NCI-H2171 treated with DMSO at 0.1 percent for 48 hours (cell line): Measurements from ENCODE around the gene PKP3.
A peak's percentile ranks its signal among the peaks of the same experiment; 100 is the strongest.
"Not testable (repeated sequence)": the region's sequence is repeated elsewhere in the genome, so short reads cannot be mapped to it uniquely, and the experiment has no call there.

Source experiments
- DNase-seq: peaks from one replicate; lab custom pipeline; 2025; lab: John Stamatoyannopoulos, UW

Gene PKP3

DNA sequence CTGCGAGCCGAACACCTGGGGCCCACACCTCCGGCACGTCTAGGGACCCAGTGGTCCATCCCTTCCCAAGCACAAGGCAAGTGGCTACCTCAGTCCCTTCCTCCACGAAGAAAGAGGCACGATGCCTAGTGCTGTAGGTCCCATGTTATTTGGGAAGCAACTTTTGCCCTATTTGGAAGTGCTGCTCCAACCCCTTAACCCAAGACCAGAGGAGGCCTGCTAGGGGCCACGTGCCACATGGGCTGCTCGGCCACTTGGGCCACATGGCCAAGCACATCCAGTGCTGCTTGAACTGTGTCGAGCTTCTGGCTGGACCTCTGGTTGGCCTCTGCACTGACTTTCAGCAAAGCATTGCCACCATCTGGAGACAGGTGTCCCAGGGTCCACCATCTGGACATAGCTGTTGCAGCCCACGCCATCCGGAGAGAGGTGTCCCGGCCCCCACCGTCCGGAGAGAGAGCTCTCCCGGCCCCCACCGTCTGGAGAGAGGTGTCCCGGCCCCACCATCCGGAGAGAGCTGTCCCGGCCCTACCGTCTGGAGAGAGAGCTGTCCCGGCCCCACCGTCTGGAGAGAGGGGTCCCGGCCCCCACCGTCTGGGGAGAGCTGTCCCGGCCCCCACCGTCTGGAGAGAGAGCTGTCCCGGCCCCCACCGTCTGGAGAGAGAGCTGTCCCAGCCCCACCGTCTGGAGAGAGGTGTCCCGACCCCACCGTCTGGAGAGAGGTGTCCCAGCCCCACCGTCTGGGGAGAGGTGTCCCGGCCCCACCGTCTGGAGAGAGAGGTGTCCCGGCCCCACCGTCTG, 31.2 kb upstream of the PKP3 start:
- DNase-seq = no peak

DNA sequence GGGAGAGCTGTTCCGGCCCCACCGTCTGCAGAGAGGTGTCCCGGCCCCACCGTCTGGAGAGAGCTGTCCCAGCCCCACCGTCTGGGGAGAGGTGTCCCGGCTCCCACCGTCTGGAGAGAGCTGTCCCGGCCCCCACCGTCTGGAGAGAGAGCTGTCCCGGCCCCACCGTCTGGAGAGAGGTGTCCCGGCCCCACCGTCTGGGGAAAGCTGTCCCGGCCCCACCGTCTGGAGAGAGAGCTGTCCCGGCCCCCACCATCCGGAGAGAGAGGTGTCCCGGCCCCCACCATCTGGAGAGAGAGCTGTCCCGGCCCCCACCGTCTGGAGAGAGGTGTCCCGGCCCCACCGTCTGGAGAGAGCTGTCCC, 30.6 kb upstream of the PKP3 start:
- DNase-seq = not testable (repeated sequence)

DNA sequence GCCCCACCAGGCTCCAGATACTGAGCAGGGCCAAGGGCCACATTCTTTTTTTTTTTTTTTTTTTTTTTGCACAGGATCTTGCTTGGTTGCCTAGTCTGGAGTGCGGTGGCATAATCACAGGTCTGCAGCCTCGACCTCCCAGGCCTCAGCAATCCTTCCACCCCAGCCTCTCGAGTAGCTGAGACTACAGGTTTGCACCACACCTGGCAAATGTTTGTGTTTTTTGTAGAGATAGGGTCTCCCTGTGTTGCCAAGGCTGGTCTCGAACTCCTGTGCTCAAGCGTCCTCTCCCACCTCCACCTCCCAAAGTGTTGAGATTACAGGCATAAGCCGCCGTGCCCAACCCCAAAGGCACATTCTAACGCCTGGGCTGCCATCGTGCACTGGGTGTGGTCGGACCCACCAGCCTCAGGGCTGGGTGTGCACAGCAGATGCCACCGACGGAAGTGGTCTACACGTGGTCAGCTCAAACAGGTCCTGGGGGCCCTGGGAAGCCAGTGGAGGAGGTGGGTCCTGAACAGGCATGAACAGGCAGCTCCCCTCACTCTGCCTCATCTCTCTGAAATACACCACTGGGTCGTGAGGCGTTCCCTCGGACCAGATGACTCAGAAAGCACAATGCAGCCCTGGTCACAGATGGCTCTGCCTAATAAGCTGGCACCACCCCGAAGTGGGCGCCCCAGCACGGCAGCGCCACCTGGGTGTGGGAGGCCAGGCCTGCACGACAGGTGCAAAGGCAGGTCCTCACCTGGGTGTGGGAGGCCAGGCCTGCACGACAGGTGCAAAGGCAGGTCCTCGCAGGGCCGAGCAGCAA, 29.9 kb upstream of the PKP3 start:
- peak; percentile 70 for DNase-seq

DNA sequence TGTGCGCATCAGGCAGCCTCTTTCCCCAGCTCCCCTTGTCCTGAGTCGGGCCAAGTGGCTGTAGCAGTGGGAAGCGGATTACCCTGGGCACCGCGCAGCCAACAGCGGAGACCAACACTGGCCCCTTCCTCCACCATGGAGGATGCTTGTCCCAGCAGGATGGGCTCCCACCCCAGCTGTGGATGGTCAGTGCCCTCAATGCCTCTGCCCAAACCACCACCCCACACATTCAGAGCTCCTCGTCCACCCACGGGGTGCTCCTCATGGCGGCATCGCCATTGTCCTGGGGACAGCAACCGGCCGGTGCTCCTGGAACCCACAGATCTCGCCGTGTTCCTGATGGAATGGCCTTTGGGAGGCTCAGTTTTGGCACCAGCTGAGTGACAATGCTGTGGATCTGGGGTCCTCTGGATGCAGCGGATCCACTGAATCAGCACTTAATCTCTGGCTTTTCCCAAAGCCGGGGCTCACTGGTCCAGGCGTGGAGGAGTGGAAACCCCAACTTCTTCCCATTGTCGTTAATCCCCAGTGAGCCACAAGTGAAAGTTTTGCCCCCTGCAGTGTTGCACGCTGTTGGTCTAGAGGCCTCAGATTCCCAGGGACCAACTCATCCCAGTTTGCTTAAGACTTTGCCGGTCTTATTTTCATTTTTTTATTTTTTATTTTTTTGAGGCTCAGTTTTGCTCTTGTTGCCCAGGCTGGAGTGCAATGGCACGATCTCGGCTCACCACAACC, 28.9 kb upstream of the PKP3 start:
- no peak for DNase-seq

DNA sequence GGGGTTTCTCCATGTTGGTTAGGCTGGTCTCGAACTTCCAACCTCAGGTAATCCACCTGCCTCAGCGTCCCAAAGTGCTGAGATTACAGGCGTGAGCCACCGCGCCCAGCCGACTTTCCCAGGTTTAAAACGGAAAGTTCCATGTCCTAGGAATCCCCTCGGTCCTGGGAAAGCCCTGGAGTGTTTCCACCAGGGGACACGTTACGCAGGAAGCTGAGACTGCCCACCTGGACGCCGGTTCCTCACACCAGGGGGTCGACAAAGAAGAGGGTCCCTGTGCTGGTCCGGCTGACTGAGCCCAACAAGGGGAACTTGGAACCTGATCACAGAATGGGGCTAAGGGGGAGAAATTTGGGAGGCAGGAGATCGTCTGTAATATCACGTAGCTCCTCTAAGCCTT, 28.2 kb upstream of the PKP3 start:
- no peak for DNase-seq

DNA sequence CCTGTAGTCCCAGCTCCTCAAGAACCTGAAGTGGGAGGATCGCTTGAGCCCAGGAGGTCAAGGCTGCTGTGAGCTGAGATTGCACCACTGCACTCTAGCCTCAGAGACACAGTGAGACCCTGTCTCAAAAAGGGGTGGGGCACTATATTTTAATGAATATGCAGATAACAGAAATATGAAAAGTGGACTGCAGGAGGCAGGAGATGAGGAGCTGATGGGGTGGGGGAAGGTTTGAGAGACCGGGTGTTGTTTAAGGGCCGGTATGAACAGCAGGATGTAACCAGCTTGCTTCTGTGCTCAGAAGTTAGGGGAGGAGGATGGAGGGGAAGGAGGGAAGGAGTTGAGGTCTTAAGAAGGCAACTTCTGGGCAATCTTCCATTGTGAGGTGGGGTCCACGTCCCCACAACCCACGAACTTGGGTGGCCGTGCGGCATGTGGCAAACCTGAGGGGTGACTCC, 26.0 kb upstream of the PKP3 start:
- no peak for DNase-seq

DNA sequence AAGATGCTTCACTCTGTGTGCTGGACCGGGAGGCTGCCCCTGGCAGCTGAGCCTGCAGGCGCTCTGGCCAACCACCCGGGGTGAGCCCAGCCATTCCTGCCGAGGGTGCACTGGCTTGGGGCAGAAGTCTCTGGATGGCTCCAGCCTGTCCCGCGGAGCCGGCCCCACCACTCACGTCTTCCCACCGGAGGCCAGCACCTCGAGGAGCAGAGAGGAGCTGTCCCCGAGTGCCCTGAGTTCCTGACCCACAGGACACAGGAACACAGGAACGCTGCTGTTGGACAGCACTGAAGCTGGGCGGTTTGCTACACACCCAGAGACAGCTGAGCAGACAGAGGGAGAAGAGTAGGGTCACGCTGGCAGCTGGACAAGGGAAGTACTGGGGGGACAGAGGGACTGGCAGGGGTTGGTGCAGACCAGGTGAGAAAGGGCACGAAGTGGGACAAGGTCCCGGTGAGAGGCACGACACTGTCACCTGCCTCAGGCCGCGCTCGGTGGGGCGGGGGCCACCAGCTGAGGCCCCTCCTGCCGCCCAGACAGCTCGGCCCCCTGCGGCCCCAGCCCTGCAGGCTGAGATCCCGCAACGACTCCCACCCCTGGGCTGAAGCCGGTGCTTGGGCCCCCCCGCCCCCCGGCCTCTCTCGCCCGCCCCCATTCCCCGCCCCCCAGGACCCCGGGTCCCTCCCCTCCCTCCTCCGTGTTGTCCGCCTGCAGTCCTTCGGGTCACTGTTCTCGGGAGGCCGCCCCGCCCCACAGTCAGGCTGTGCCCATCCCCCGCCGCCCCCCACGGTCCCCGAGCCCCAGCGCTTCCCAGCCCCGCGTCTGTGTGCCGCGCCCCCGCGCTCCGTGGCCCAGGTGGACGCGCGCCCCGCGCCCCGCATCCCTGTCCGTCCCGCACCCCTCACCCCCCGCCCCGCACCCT, 25.3 kb upstream of the PKP3 start:
- DNase-seq = no peak

DNA sequence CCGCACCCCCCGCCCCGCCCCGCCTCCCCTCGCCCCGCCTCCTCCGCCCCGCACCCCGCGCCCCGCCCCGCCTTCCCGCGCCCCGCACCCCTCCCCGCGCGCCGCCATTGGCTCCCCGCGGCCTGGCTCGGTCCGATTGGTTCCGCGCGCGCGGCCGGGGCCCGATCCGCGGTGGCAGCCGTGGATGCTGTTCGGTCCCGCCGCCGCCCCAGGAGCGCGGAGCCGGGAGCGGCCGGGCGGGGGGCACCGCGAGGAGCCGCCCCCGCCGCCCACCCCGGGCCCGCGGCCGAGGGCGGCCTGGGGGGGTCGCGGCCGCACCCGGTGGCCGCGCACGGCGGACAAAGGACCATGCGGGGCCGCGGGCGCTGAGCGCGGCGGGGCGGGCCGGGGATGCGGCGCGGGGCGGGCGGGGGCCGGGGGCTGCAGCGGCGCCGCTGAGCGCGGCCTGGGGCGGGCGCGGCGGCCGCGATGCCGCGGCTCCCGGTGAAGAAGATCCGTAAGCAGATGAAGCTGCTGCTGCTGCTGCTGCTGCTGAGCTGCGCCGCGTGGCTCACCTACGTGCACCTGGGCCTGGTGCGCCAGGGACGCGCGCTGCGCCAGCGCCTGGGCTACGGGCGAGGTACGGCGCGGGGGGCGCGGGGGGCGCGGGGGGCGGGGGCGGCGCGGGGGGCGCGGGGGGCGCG, 24.5 kb upstream of the PKP3 start, which contains the start of gene B4GALNT4:
TSS of gene B4GALNT4 (plus strand) at position 164 of the 683 bp plus-strand sequence. CDS start at position 469, 305 bp downstream.
- DNase-seq = peak; percentile 11

DNA sequence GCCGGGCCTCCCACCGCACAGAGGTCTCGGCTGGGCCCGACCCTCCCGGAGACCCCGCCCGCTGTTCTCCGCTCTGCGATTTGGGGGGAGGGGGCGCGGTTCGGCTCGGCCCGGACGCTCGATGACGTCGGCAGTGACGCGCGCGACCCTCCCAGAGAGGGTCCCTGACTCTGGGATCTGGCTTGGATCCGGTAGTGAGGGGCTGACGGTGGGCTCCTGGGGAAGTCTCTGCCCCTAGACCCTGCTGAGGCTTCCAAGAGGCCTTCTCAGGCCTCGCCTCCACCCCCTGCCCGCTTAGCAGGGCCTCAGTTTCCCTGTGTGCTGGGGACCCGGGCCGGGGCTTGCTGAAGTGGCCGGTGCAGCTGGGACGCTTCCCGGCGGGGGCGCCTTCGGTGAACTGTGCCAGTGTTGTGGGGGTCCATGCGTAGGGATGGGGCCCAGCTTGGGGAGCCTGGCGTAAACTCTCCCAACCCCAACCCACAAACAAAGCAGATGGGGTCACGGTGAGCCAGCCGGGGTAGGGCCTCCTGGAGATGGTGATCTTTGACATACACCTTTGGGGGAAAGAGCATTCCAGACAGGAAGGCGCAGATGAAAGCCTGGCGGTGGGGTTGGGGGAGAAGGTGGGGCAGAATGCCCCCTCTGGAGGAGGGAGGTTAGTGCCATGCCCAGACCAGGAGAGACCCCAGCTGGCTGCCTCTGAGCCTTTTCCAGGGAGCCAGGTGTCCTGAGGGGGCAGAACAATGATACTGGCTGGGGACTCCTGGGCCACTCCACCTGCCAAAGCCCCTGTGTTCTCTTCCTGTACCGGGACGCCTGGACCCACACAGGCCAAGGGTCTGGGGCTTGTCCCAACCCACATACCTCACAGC, 23.7 kb upstream of the PKP3 start:
- peak; percentile 11 for DNase-seq

DNA sequence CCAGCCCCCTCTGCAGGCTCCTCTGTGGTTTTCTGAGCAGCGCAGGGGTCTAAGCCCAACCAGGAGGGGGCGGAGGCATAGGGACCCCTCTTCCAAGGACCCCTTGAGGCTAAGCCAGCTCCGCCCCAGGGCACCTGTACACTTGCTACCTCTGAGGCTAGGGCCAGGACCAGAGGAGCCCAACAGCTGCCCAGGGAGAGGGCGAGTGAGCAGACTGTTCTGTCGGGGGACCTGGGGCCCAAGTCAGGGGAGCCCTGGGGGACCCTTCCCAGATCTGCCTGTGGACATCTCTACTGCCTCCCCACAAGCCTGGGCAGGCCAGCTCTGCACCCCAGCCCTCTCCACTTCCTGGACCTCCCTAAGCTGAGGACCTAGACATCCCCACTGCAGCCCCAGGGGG, 23.0 kb upstream of the PKP3 start:
- DNase-seq = no peak

DNA sequence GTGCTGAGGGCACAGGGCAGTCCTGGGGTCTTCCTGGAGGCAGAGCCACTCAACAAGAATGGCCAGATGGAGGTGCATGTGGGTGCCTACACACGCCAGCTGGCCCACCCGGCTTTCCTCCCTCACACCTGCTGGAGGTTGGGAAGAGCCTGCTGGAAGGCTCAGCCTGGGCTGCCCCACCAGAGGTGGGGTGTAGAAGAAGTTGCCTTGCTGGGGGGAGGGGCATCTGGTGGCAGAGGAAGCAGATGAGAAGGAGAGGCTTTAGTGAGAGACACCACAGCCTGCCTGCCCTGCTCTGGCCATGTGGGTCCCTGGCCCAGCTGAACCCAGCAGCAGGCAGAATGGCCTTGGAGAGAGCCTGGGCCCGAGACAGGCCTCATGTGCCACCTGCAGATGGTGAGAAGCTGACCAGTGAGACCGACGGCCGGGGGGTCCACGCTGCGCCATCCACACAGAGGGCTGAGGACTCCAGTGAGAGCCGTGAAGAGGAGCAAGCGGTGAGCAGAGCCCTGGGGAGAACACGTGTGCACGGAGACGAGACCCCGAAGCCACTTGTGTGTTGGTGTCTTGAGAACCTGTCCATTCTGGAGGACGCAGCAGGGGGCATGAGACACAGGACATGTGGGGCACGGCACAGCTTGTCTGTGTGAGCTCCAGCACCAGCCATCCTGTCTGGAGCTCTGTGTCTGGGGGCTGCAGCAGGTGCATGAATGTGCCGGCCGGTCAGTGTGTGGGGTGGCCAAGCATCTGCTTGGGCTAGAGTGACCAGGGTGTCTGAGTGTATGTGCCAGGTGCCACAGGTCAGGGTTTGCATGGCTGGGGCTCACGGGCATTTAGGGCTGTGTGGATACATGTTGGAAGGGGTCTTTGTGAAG, 22.1 kb upstream of the PKP3 start:
- peak; percentile 48 for DNase-seq

DNA sequence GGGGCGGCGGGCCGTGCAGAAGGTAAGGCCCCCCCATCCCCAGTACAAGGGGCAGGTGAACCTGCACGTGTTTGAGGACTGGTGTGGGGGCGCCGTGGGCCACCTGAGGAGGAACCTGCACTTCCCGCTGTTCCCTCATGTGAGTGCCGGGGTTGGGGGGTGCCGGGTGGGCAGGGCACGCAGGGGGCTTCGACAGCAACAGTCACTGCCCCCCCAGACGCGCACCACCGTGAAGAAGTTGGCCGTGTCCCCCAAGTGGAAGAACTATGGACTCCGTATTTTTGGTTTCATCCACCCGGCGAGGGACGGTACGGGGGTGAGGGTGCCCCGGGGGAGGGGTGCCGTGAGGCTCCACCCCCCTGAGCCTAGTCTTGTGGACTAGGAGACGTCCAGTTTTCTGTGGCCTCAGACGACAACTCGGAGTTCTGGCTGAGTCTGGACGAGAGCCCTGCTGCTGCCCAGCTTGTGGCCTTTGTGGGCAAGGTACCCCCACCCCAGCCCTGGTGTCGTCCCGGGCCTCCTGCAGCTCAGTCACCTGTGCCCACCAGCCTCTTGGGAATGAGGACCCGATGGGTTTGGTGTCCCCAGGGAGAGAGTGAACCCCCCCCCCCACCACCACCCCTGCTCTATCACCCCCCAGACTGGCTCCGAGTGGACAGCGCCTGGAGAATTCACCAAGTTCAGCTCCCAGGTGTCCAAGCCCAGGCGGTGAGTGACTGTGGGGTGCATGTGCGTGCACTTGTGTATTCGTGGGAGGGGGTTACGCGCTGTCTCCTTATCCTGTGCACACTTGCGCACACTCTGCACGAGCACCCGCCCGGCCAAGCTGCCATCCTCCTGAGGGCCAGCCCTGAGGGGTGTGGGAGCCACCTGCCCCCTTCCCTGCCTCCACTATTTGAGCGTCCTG, 20.9 kb upstream of the PKP3 start:
- no peak for DNase-seq

DNA sequence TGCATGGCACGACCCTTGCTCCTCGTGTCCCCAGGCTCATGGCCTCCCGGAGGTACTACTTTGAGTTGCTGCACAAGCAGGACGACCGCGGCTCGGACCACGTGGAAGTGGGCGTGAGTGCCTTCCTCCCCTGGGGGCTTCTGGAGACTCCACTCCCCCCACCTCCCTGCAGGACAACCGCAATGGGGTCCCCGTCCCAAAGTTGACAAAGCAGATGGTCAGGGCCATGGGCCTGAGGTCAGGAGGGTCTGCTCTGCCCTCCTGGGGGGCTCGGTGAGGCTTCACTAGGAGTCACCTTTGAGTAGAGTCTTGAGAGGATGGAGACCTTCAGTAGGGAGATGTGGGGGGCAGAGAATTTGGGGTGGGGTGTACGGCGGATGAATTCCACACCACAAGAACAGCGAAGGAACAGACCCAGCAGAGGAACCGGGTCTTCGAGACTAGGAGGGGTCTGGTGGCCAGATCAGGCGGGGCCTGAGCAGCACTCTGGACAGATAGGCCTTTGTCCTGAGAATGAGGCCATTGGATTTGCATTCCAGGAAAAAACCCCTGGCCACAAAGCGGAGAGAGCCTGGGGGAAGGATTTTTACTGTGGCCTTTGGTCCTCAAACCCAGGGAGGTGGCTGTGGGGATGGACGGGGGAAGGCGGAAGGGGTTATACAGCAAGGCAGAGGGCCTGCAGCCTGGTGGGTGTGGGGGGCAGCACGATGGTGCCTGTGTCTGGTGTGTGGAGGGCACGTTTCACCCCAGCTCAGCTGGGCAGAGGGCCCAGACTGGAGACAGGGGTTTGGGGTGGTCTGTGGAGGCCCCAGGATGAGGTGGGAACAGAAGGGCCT, 20.1 kb upstream of the PKP3 start:
- no peak for DNase-seq

DNA sequence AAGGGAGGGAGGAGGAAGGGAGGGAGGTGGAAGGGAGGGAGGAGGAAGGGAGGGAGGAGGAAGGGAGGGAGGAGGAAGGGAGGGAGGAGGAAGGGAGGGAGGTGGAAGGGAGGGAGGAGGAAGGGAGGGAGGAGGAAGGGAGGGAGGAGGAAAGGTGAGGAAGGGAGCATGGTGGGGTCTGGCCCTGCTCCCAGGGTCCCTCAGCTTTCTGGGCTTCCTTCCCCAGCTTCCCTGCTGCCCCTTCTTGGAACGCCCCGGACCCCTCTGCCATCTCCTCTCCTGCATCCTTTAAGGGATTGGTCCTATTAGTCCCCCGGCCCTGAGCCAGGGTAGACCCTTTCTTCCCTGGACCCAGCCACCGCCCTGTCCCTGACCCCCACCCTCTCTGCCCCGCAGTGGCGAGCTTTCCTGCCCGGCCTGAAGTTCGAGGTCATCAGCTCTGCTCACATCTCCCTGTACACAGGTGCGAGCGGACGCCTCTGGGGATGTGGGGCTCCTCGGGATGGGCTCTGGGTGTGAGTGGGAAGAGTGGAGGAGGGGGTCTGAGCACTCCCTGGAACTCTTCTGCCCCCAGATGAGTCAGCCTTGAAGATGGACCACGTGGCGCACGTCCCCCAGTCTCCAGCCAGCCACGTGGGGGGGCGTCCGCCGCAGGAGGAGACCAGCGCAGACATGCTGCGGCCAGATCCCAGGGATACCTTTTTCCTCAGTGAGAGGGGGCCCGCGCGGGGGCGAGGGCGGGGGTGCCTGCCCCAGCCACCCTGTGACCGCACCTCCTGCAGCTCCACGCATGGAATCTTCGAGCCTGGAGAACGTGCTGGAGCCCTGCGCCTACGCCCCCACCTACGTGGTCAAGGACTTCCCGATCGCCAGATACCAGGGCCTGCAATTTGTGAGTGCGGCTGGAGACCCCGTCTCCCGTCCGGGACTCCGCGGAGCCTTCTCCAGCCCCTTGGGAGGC, 18.7 kb upstream of the PKP3 start:
- no peak for DNase-seq

DNA sequence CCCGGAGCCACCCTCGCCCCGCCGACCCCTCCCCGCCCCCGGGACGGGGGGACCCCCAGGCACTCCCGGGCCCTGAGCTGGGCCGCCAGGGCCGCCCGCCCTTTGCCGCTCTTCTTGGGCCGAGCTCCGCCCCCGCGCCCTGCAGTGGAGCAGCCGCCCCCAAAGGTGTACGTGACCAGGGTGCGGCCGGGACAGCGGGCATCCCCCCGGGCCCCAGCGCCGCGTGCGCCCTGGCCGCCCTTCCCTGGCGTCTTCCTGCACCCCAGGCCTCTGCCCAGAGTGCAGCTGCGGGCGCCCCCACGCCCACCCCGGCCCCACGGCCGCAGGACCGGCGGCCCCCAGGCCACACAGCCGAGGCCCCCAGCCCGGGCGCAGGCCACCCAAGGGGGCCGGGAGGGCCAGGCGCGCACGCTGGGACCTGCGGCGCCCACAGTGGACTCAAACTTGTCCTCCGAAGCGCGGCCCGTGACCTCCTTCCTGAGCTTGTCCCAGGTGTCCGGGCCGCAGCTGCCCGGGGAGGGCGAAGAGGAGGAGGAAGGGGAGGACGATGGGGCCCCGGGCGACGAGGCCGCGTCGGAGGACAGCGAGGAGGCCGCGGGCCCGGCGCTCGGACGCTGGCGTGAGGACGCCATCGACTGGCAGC, 17.4 kb upstream of the PKP3 start:
- no peak for DNase-seq
